HG03280 (cell line): ENCODE measurements around the gene FCRL6.
A peak's percentile ranks its signal among the peaks of the same experiment; 100 is the strongest.

Source experiments
- ATAC-seq: cut with Tn5 transposase; IDR thresholded peaks from one replicate; pipeline ENCODE4 v1.9.1; 2021; ENCODE audit warnings: mild to moderate bottlenecking, moderate library complexity; ENCODE audit not compliant: unreplicated experiment

FCRL6 gene

GRCh38 chr1:159802111-159802510 is at the start of gene FCRL6:
Gene FCRL6, plus strand, starts transcription at chr1:159802360. Its CDS starts 65 bp downstream, at chr1:159802425.
- no peak for ATAC-seq

- ATAC-seq: no peak
Observed at GRCh38 chr1:159753386-159753785, 48.8 kb upstream of the FCRL6 start.

- ATAC-seq: no peak
Observed at GRCh38 chr1:159755451-159756007, 46.6 kb upstream of the FCRL6 start.

- no peak for ATAC-seq
Observed at GRCh38 chr1:159756397-159756796, 45.8 kb upstream of the FCRL6 start.

- ATAC-seq: no peak
Observed at GRCh38 chr1:159763686-159764085, 38.5 kb upstream of the FCRL6 start.

- ATAC-seq: no peak
Observed at GRCh38 chr1:159765806-159766205, 36.4 kb upstream of the FCRL6 start.

GRCh38 chr1:159771127-159771895 is 30.8 kb upstream of the FCRL6 start:
- no peak for ATAC-seq

GRCh38 chr1:159774465-159774864 is 27.7 kb upstream of the FCRL6 start:
- ATAC-seq: no peak

GRCh38 chr1:159775716-159776115 is 26.4 kb upstream of the FCRL6 start:
- no peak for ATAC-seq

- ATAC-seq: no peak
Observed at GRCh38 chr1:159778266-159778665, 23.9 kb upstream of the FCRL6 start.

- no peak for ATAC-seq
Observed at GRCh38 chr1:159779403-159779851, 22.7 kb upstream of the FCRL6 start.

- peak; percentile 99 for ATAC-seq
Observed at GRCh38 chr1:159780583-159781582, 21.3 kb upstream of the FCRL6 start, which contains the start of gene DUSP23. Gene DUSP23, plus strand, starts transcription at chr1:159780962. Its CDS starts 139 bp downstream, at chr1:159781101.

GRCh38 chr1:159781992-159782391 is 20.2 kb upstream of the FCRL6 start:
- ATAC-seq: no peak

- ATAC-seq: no peak
Observed at GRCh38 chr1:159783724-159784123, 18.4 kb upstream of the FCRL6 start.

- no peak for ATAC-seq
Observed at GRCh38 chr1:159786465-159786864, 15.7 kb upstream of the FCRL6 start.

GRCh38 chr1:159786966-159787365 is 15.2 kb upstream of the FCRL6 start:
- ATAC-seq: no peak

- no peak for ATAC-seq
Observed at GRCh38 chr1:159790237-159790917, 11.8 kb upstream of the FCRL6 start.

GRCh38 chr1:159791031-159791430 is 11.1 kb upstream of the FCRL6 start:
- no peak for ATAC-seq

GRCh38 chr1:159791461-159791860 is 10.7 kb upstream of the FCRL6 start:
- ATAC-seq: no peak

- ATAC-seq: no peak
Observed at GRCh38 chr1:159795534-159795933, 6.6 kb upstream of the FCRL6 start.

- ATAC-seq: no peak
Observed at GRCh38 chr1:159798893-159799292, 3.3 kb upstream of the FCRL6 start.
